ENCODE data around the gene MITF.

Gene MITF, protein sequence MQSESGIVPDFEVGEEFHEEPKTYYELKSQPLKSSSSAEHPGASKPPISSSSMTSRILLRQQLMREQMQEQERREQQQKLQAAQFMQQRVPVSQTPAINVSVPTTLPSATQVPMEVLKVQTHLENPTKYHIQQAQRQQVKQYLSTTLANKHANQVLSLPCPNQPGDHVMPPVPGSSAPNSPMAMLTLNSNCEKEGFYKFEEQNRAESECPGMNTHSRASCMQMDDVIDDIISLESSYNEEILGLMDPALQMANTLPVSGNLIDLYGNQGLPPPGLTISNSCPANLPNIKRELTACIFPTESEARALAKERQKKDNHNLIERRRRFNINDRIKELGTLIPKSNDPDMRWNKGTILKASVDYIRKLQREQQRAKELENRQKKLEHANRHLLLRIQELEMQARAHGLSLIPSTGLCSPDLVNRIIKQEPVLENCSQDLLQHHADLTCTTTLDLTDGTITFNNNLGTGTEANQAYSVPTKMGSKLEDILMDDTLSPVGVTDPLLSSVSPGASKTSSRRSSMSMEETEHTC

DNA sequence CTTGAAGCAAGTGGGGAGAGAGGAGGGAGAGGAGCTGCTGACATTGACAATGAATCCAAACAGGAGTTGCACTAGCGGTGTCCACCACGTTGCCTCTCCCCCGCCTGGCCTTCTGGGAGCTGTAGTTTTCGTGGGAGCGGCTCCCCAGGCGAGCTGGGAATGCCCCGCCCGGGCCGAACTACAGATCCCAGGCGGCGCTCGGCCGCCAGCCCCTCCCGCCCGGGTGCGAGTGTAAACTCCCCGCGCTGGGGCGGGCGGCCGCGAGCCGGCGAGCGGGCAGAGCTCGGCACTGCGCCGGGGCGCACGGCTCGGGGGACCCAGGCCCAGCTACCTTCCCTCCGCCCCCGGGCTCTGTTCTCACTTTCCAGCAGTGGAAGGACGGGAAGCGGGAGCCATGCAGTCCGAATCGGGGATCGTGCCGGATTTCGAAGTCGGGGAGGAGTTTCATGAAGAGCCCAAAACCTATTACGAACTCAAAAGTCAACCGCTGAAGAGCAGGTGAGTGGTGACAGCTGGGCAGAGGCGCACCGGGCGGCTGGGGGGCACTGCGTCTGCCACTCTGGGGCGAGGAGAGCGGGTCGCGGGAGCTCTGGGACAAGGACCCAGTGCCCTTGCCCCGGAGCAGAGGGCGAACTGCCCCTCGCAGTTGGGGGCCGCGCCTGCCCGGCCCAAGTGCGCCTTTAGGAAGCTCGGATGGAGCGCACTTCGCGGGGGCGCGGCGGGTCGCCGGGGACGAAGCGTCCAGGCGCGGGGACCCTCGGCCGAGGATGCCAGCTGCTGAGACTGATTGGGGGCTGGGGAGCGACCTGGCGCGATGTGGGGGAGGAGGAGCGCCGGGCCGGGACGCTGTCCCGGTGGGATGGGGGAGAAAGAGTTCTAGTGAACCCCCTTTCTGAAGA, at the start of gene MITF:
TSS of gene MITF (plus strand) at position 261 of the 899 bp plus-strand sequence. CDS start at position 395, 134 bp downstream.
- peak; percentile 96 for DNase-seq

DNA sequence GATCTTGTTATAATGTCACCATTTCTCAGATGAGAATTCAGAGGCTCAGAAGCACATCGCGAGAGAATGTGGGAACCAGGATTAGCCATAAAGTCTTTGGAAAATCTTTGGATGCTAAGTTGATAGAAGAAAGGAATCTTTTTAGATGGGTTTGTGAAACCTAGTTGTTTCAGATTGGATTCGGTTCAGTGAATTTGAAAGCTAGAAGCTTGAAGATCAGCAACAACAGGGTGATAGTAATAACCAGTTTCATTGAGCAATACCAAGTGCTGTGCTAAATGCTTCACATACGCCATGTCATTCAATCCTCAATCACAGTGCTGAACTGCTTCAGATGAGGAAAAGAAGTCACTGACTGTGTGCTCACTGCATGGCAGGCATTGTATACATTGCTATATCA, 47.4 kb upstream of the MITF start:
- DNase-seq = no peak

DNA sequence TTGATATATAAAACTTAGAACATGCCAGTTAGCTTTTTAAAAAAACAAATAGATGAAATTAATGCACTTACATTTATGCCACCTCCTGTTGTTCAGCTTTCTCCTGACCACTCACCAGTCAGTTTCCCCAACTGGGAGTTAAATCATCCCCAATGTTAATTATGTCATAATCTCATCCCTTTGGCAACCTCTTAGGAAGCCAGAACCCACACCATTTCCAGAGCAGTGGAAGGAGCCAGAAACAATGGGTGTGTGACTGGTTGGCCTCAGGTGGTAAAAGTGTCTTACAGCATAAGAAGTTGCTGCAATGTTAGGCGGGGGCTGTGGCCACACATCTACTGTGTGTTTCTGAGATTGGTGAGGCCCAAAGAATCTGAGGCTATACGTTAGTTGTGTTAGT, 46.5 kb upstream of the MITF start:
- no peak for DNase-seq

DNA sequence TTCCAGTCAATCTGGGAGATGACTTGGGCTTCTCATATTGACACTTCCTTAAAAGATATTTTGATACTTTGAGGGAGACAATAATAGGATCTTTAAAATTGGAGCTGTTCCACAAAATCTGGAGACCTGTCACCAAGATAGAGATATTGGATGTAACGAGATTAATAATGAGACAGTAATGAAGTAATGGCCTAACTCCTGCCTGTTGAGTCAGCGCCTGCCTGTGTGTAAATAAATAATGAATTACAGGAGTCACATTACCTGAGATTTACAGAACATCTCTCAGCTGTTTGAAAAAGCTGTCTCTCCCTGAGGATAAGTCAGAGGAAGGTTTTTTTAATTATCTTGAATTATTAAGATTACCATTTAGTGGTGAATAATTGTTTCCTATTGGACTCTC, 43.8 kb upstream of the MITF start:
- no peak for DNase-seq

DNA sequence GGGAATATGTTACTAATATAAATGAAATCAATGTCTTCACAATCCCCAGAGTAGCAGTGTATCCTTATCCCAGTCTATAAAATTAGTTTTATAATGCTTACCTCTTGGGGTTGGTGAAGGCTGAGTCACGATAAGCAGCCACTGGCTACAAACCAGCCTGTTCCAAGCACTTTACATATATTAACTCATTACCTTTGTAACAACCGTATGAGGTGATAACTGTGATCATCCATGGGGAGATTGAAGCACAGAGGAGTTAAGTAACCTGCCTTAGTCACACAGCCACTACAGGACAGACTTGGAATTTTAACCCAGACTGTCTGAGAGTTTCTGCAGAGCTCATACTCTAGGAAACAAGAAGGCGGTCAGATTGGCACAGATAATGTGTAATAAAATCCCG, 43.3 kb upstream of the MITF start:
- no peak for DNase-seq

DNA sequence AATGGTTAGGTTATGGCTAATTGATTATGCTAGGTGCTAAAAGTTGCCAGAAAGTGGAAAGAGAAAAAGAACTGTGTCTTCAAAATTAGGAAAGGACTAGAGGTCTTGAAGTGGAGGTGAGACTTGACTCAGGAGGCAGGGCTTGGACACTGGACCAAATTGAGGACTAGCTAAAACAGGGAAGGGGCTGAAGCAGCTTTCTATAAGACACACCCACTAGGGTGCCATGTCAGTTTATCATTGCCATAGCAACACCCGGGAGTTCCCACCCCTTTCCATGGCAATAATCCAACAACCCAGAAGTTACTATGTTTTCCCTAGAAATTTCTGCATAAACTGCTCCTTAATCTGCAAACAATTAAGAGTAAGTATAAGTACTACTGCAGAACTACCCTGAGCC, 42.9 kb upstream of the MITF start:
- no peak for DNase-seq

DNA sequence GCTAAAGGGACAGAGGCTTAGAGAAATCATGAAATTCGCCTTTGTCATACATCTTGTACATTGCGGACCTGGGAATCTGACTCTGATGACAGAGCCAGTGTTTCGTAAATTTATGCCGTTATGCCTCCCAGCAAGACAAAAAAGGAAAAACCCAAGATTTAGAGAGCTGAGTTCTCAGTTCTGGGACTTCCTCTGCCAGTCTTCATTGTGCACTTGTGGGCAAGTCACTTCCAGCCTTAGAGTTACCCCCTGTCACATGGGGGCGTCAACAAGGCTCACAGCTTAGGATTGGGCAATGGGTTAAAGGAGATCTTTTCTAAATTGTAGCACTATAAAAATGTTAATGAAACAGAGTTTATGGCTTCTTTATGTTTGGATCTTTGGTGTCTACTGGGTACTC, 41.9 kb upstream of the MITF start:
- no peak for DNase-seq

DNA sequence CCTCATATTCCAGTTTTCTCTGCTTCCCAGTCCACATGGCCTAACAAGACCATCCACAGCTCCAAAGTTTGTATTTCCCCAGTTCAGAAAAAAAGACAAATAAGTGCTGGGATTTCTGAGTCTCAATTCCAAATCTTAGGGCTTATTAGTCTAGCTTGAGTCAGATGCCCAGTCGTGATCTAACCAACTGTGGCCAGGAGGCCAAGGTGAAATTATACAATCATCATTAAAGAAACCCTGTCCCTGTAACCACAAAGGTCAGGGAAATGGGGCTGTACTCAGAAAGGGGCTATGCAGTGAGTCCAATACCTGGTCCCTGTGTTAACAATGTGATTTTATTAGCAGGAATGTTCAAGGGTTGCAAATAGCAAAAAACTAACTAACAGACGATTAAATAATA, 40.5 kb upstream of the MITF start:
- DNase-seq = no peak

DNA sequence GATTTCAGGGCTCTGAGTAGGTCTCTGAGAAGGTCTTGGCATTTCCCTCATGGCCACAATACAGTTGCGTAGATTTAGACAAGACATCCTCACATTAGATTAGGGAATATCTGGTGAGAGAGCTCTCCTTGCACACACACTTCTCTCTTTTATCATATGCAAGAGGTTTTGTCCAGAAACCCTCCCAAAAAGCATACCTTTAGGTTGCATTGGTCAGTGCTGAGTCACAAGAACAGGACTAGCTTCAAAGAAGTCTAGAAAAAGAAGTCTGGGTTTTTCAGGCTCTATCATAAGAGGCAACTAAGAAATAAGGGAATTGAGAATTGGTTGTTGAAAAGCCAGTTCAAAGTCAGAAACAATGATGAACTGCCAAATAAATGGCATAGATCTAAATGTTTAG, 40.1 kb upstream of the MITF start:
- no peak for DNase-seq

DNA sequence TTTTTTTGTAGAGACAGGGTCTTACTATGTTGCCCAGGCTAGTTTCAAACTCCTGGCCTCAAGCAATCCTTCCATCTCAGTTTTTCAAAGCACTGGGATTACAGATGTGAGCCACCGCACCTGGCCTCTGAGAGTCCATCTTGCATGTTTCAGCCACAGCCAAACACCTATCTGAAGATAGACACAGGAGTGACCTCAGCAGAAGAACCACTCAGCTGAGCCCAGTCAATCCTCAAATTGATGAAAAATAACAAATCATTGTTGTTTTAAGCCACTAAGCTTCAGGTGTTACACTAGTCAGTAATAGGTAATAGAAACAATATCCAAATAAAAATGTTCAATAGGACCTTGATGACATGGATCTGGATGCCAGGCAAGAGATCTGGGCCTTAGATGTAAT, 38.3 kb upstream of the MITF start:
- DNase-seq = no peak

DNA sequence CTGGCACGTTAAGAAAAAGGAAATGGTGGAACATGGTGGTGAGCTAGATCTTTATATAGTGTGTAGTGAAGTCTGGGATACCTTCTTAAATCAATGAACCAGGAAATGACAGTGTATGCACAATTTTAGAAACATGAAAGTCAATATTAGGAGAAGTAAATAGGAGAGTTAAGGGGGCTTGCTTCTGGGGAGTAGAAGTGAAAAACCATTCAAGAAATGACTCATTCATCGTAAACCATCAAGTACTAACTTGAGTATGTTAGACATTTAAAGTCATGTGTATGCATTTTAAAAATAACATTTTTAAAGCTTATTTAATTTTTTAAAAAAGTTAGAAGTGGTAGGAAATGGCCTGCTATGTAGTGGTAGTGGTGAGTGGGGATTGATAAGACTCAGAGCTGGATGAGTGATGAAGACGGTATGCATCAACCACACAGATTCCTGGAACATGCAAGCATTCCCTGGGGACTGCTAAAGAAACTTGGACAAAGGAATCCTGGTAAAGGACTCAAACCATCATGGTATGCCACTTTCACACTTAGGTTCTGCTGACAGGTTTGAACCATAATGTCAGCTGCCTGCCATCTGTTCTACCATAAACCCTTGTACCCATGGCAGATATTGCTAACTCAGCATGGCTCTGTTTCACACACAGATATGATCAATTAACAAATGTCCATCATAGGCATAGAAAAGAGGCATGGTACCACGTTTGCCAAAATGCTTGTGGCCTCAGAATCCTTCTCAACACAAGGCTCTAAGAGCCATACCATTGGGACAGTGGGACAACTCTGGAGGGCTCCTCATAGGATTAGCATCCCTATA, 28.9 kb upstream of the MITF start:
- no peak for DNase-seq

DNA sequence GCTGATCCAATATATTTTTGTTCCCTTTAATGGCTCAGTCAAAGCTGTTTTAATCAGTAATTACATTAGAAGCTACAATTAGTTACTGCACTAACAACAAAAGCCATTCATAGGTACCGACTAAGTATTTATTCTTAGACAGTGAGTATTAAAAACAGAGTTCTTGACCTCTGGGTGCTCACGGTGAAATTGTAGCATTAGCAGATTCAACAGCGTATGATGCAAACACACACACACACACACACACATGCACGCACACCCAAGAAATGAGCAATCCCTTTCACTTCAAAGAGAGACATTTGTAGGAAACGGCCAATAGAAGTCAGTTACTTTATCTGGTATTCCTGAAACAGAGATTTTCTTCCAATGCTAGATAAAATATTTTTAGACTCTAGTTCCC, 27.0 kb upstream of the MITF start:
- no peak for DNase-seq

DNA sequence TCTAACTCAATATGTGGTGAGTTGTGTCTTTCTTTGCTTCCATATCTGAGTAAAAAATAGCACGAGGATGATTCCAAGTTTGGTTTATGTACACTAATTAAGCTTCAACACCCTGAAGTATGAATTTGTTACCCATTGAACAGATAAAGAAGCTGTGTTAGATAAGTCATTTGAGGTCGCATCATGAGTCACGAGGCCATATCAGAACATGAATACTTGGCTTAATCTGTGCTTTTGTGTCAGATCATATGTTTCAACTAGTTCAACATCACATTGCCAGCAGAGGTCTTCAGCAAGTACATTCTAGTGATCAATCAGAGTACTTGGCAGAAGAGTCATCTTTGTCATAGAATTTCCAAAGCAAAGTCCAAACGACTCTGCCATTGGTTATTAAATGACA, 26.3 kb upstream of the MITF start:
- DNase-seq = no peak

DNA sequence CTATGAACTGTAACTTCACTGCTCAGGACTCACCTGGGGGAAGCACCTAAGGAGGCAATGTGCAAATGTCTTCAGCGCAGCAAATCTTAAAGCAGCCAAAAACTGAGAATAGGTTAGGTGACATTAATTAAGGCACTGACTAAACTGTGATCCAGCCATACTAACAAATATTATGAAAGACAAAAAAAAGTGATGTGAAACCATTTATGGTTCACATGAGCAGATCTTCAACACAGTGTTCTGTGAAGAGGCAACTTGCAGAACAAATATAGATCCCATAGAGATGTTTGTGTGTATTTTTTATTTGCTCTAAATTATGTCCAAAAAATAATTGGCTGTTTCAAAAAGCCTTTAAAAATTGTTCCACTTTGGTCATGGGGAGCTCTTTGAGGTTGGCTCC, 24.1 kb upstream of the MITF start:
- no peak for DNase-seq

DNA sequence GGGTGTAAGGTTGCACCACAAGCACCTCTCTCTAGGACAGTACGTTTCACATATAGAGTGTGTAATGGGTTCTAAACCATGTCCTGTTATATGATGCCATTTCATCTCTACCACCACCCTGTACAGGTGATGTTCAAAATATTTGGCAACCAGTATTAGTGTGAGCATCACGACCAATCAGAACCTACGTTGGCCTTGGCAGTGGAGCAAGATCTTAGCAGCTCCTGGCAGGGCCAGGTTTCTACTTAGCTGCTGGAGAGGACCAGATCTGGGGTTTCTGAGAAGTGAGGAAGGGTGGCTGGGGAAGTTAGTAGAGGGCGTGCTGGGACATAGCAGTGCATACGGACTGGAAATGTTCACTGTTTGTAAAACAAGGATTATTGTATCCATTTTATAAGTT, 23.1 kb upstream of the MITF start:
- DNase-seq = peak; percentile 30

DNA sequence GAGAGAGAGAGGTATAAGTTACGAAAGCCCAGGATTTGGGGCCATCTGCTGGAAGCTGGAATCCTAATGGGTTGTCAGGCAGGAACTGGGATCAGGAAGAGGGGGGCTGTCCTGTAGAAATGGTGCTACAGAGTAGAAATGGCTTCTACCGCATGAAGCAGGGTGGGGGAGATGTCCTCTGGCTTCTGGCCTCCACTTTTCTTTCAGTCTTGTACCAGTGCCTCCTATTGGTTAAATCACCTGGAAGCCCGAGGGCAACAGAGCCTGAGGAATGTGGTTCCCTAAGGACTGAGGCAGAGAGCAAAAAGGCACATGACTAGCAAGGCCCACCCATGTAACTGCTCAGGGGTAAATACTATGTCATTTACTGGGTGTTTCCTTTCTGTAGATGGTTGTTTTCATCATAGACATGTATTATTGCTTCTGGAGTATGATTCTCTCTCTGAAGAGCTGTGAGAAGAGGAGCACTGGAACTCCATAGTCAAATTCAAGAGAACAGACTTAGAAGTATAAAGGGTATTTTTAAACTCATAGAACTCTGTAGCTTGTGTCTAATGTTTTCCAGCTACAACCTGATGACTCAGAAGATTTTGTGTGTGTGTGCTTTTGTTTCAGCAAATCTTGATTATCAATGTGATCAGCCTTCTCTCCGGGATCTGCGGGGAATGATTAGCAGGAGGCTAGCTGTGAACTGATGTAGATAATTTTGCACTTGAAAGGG, 20.2 kb upstream of the MITF start:
- no peak for DNase-seq

DNA sequence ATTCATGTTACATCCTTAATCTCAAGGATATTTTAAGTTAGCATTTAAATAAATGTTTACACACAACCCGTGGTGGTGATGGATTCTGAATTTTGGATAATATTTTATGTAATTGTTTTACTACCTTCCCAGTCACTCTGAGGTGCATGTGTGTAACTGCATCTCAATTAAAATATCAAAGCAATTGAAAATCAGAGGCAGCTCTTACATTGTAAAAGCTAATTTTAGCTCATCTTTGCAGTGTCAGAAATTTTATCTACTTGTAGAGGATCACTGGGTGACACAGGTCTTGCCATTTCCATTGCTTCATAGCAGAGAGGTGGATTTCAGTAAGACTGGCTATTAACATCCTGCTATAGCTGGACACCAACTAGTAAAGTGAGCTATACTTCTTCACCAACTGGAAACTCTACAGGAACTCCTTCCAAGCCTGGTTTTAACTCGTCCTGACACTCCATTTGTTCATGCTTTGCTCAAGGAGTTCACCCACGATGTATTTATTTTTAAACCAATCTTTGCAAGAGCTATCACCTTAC, 19.6 kb upstream of the MITF start:
- DNase-seq = no peak

DNA sequence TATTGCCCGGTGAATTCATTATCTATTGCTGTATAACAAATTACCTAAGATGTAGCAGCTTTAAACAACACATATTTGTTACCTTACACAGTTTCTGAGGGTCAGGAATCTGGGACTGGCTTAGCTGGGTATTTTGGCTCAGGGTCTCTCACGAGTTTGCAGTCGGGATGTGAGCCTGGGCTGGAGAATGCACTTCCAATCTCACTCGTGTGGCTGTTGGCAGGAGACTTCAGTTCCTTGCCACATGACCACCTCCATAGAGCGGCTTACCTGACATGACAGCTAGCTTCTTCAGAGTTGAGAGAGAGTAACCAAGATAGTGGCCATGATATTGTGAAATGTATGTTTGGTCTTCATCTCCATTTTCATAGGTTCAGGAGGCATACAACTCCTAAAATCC, 18.4 kb upstream of the MITF start:
- no peak for DNase-seq

DNA sequence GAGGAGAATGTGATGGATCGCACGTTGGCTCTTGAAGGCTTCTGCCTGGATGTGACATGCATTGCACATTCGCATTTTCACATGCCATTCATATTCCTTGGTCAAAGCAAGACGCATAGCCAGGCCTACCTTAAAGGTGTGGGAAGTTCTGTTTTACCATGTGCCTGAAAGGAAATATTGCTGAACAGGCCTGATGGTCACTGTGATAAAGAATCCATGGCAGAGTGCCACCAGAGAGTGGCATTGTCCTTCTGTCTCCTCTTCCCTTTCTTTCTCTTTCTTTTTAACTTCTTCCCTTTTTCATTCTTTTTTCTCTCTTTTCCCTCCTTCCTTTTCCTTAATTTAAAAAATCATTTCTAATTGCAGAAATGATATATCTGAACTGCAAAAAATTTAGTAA, 15.9 kb upstream of the MITF start:
- no peak for DNase-seq

DNA sequence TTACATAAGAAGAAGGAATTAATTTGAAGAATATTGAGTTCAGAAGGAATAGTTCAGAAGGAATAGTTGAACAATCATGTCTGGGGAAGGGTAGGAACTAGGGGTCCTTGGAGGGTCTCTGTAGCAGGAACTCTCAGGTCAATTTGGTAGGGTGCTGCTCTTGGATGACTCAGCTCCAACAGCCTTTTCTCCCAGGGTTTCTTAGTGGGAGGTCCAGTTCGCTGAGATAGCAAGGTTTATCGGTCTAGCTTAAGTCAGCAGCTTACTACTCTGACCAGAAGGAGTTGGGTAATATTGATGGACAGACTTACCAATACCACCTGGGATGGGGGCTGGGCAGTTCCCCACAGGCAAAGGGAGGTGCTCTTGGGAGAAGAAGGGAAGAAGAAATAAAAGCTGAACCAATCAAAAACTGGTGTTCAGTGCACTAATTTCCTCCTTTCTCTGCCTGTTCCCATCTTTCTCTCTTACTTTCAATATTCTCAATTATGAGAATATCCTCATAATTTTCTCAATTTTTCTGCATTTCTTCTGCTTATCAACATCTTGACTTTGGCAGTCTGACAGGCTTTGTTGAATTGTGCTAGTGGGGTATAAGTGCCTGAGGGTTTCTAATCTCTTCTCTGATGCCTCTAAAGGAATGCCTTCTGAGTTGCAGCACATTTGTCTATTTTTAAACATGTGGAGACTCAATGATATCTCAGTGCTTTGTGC, 14.4 kb upstream of the MITF start:
- no peak for DNase-seq

DNA sequence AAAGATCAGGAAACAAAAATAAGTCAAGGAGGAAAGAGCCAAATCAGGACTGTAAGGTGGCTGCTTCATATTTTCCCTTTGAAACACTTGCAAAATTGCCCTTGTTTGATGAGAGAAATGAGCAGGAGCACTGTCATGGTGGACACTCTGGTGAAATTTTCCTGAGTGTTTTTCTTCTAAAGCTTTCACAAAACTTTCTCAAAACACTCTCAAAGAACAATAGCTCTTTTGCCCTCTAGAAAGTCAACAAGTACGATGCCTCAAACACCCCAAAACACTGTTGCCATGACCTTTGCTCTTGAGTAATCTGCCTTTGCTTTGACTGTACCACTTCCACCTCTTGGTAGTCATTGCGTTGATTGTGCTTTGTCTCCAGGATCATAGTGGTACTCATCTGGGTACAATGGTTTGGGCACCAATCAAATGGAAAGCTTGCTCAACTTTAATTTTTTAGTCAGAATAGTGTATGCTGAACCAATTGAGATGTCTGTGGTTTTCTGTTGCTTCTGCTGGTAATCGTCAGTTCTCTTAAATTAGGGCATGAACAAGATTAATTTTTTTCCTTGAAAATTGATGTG, 13.2 kb upstream of the MITF start:
- no peak for DNase-seq
